Ovary (tissue), 9 donors: ENCODE data around the gene ZNF827. TPM values are rescaled to one million over a fixed set of nuclear protein-coding genes. Genes with fewer than 3 reads are reported as not detected.

Source experiments
- DNase-seq, 5 donors: peaks; one replicate each; pipeline ENCODE4 v3.0.0-alpha.2; 2019 to 2020
- H3K27ac ChIP-seq, 2 donors: fragments of 200-600 bp; one replicate each; pipeline versions ENCODE4 v1.5.1 to v1.8.0; 2019 to 2022
- H3K27me3 ChIP-seq: fragments of 200-600 bp; one replicate; pipeline ENCODE4 v1.8.0; 2022
- H3K36me3 ChIP-seq: fragments of 200-600 bp; sonication (generic); one replicate; pipeline ENCODE4 v1.5.1; 2019
- H3K4me1 ChIP-seq: one replicate; pipeline ENCODE4 v1.8.1; 2013; ENCODE audit warnings: mild to moderate bottlenecking, moderate library complexity; ENCODE audit not compliant: insufficient read depth
- H3K4me3 ChIP-seq: fragments of 200-600 bp; sonication (generic); one replicate; pipeline ENCODE4 v1.5.1; 2017
- H3K9me3 ChIP-seq, 2 donors: fragments of 200-600 bp in 1 of 2; sonication (generic) in 1 of 2; one replicate each; pipeline versions ENCODE4 v1.5.1 to v1.8.1; 2013 to 2019; ENCODE audit warnings: mild to moderate bottlenecking in 1 of 2, moderate library complexity in 1 of 2
- EP300 ChIP-seq: sonication (generic); formaldehyde crosslinking; IDR thresholded peaks from one replicate; pipeline ENCODE4 v1.6.1; 2017; ENCODE audit warnings: antibody characterized with exemption
- POLR2A ChIP-seq: fragments of 450-650 bp; IDR thresholded peaks from one replicate; pipeline ENCODE4 v1.6.1; 2017; ENCODE audit warnings: antibody characterized with exemption, mild to moderate bottlenecking, moderate library complexity
- WGBS, 3 donors: extraction: QIAGEN DNeasy Blood & Tissue Kit in 1 of 3; methylation state at CpG; one replicate each; pipeline versions ENCODE4 v1.1.5 to v1.1.7; 2013 to 2017; 5-methylcytosine and 5-hydroxymethylcytosine counted together
- intact Hi-C, 4 donors: fragments of 100-400 bp; cut with DNase I; formaldehyde crosslinking; loops; one replicate each; pipeline versions ENCODE4 v1.11.0 to v1.15.1; 2022 to 2023
- polyA plus RNA-seq, 2 donors: library from polyadenylated mRNA; stranded (reverse); fragments of 200-250 nt in 1 of 2; fragments of 350-450 nt in 1 of 2; fragmentation: Illumina TruSeq in 1 of 2; extraction: RNeasy Lipid Tissue Mini Kit (QIAGEN cat#74804) in 1 of 2; gene quantifications; one replicate each; pipeline ENCODE4 v1.2.3, GENCODE V29; 2013 to 2014
- total RNA-seq, 7 donors: library from RNA; depleted of rRNA in 2 of 7; stranded (reverse); fragments of >200 nt in 2 of 7; fragmentation: NEBNext Ultra II Directional in 3 of 7; extraction: Animal tissue kit (Norgen Biotek cat#: 25700) in 3 of 7; gene quantifications; one replicate each; pipeline versions ENCODE4 v1.1.0 to v1.2.4, GENCODE V29; 2016 to 2023
- TF ChIP-seq, protein P1 (sequence below), 3 donors: fragments of 450-650 bp in 2 of 3; fragments of 200-600 bp in 1 of 3; IDR thresholded peaks; one replicate each; pipeline versions ENCODE4 v1.5.1 to v1.8.0; 2016 to 2022; ENCODE audit warnings: antibody characterized with exemption in 3 of 3, mild to moderate bottlenecking in 1 of 3
- donor health status: DM: no; HTN: no; CAD: no; lungs with moderate emphysema.
- donor health status: DM: no; HTN: no; CAD: no.
- donor health status: Bipolar disorder and iron deficiency.
- donor health status: DM: yes; HTN: yes; CAD: no.
- donor health status: DM: no; HTN: no; CAD: no.
- donor health status: DM: yes; HTN: yes; CAD: no.

The ZNF827 gene
- total and polyA plus RNA-seq, 9 donors = 7.8 to 36.0 (median 20.0) TPM

DNA sequence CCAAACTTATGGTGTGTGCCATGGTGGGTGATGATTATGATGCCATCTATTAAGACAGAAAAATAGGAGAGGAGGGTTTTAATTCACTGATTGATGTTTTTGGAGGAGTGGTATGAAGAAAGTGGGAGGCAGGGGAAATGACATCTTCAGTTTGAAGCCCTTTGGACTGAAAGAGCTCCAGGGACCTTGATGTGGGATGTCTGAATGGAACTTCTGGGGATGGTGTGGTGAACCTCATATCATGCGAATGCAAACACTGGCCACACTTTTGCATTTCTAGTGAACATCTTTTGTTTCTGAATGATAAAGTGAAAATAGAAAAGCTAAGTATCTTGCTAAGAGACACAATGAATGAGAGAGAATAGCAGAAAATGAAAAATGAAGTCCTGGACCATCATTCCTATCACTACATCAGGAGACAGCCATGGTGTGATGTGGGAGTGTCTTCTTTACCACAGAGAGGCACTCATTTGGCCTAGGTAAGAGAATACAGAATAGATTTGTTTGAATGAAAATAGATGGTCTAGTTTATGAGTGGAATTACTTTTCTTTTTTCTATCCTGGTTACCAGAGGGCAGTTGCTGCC is 123.5 kb downstream of the ZNF827 start:
- H3K36me3 ChIP-seq = no peaks in the 10 kb centered on the region
- WGBS, 3 donors = 91 to 97% (median 92%) methylated on average over 1 of the region's 1 CpG
- H3K27ac ChIP-seq = no peak overlapping the region
- intact Hi-C loops = no loop called here
- no peaks in the 10 kb centered on the region for H3K4me1 ChIP-seq
- TF ChIP-seq, protein P1, sequence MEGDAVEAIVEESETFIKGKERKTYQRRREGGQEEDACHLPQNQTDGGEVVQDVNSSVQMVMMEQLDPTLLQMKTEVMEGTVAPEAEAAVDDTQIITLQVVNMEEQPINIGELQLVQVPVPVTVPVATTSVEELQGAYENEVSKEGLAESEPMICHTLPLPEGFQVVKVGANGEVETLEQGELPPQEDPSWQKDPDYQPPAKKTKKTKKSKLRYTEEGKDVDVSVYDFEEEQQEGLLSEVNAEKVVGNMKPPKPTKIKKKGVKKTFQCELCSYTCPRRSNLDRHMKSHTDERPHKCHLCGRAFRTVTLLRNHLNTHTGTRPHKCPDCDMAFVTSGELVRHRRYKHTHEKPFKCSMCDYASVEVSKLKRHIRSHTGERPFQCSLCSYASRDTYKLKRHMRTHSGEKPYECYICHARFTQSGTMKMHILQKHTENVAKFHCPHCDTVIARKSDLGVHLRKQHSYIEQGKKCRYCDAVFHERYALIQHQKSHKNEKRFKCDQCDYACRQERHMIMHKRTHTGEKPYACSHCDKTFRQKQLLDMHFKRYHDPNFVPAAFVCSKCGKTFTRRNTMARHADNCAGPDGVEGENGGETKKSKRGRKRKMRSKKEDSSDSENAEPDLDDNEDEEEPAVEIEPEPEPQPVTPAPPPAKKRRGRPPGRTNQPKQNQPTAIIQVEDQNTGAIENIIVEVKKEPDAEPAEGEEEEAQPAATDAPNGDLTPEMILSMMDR (IDR thresholded peaks at IDR 0.05) = no peak
- TF ChIP-seq EP300 = no peak
- H3K27me3 ChIP-seq = no peaks in the 10 kb centered on the region
- H3K9me3 ChIP-seq = no peaks in the 10 kb centered on the region
- no peak for DNase-seq
- no peak overlapping the region for H3K4me3 ChIP-seq

DNA sequence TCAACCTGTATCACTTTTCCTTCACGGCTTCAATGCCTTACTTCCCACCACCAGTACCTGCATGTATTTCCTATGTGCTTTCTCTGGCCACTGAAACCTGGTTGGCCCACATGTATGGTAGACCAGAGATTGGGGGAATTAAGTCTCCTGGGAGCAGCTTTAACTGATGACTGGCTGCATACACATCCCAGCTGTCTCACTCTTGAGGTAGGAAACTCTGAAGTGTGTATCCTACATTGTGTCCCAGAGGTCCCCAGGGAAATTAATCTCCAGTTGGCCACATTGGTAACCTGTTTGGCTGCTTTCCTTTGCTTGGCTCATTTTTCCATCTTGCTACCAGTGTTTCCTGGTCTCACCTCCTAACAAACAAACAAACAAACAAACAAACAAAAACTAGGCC is 124.4 kb downstream of the ZNF827 start:
- H3K9me3 ChIP-seq = peaks cover 0 to 3% of the 10 kb centered on the region in 2 donors
- no peak overlapping the region for H3K4me3 ChIP-seq
- H3K36me3 ChIP-seq = no peaks in the 10 kb centered on the region
- no peaks in the 10 kb centered on the region for H3K27me3 ChIP-seq
- TF ChIP-seq EP300 = no peak
- TF ChIP-seq, protein P1 (IDR thresholded peaks at IDR 0.05) = no peak
- TF ChIP-seq POLR2A = no peak
- no peak for DNase-seq
- WGBS, 3 donors = 57 to 100% (median 98%) methylated on average over 1 of the region's 1 CpG
- intact Hi-C loops = no loop called here
- no peak overlapping the region for H3K27ac ChIP-seq
- H3K4me1 ChIP-seq = no peaks in the 10 kb centered on the region

DNA sequence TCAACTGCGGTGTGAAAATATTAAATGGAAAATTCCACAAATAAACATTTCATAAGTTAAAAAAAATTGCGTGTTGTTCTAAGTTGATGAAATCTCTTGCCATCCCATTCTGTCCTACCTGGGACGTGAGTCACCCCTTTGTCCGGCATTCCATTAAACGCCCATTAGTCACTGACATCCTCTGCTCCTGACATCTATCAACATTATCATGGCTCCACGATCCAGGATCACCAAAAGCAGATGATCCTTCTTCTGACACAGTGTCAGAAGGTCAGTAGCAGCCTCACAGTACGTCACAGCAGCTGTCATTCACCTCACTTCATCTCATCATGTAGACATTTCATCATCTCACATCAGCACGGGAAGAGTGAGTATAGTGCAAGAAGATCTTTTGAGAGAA is 125.7 kb downstream of the ZNF827 start:
- intact Hi-C loops = no loop called here
- DNase-seq = no peak
- TF ChIP-seq, protein P1 (IDR thresholded peaks at IDR 0.05) = no peak
- TF ChIP-seq EP300 = no peak
- no peak for TF ChIP-seq POLR2A

DNA sequence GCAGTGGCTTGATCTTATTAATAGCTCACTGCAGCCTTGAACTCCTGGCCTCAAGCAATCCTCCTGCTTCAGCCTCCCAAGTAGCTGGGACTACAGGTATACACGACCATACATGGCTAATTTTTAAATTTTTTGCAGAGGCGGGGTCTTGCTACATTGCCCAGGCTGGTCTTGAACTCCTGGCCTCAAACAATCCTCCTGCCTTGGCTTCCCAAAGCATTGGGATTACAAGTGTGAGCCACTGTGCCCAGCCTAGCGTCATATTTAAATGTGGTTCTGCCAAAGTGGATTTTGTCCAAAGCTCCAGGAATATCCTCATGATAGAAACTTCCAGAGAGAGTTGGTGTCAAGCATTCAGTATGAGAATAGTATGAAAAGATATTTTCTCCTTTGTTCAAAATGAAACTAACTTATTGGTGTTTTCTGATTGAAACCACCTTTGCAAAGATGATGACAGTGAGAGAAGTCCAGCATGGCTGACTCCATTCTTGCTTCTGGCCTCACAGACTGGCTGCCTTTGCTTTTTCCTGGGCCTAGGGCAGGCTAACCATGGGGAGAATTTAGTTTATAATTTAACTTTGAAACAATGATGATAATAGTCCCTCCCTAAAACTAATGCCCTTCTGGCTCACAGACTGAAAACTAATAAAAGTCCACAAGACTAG is 129.6 kb downstream of the ZNF827 start:
- intact Hi-C loops = no loop called here
- no peak for DNase-seq
- Histone ChIP-seq H3K9me3 (peaks cover 0 to 3% of the 10 kb centered on the region in 2 donors), H3K27ac (no peak overlapping the region), H3K4me1 (no peaks in the 10 kb centered on the region), H3K4me3 (no peak overlapping the region), H3K36me3 (no peaks in the 10 kb centered on the region), H3K27me3 (no peaks in the 10 kb centered on the region)
- 90 to 96% (median 91%) methylated on average over 3 of the region's 3 CpGs for WGBS, 3 donors
- TF ChIP-seq EP300 (no peak), POLR2A (no peak)
- TF ChIP-seq, protein P1 (IDR thresholded peaks at IDR 0.05) = no peak

More for the DNA sequence above, 125.7 kb downstream of the ZNF827 start:
- Histone ChIP-seq H3K27me3 (no peaks in the 10 kb centered on the region), H3K36me3 (no peaks in the 10 kb centered on the region), H3K4me3 (no peak overlapping the region), H3K9me3 (peaks cover 0 to 3% of the 10 kb centered on the region in 2 donors), H3K4me1 (no peaks in the 10 kb centered on the region), H3K27ac (no peak overlapping the region)
- WGBS, 3 donors = 93 to 96% (median 93%) methylated on average over 8 of the region's 8 CpGs
